PC-9 (cell line): ENCODE results near the gene ELN. TPM values are rescaled to one million over a fixed set of nuclear protein-coding genes. Genes with fewer than 3 reads are reported as not detected.

ENCODE experiments used
- BruUV-seq: library from RNA; stranded (reverse); fragments of 400-500 nt; replicated peaks from 2 replicates; lab custom pipeline; 2021; lab: Mats Ljungman, UMichigan
- CTCF ChIA-PET: fragments of 300-600 bp; sonication (Branson Sonifier 250); formaldehyde crosslinking; loops from one replicate; lab custom pipeline; 2022; ENCODE audit warnings: antibody characterized with exemption; lab: Charles Lee
- POLR2A ChIA-PET: fragments of 300-600 bp; sonication (Branson Sonifier 250); formaldehyde crosslinking; loops from one replicate; lab custom pipeline; 2022; ENCODE audit warnings: antibody characterized with exemption; ENCODE audit not compliant: unreplicated experiment; lab: Charles Lee
- DNase-seq, 2 experiments: peaks; one replicate each; pipeline versions ENCODE4 v3.0.0 to v3.0.0-alpha.2; 2015 to 2022; ENCODE audit warnings: mixed read lengths in 1 of 2
- H2AFZ ChIP-seq: fragments of 200-600 bp; sonication (generic); 2 replicates; pipeline ENCODE4 v1.8.1; 2017; ENCODE audit warnings: antibody characterized with exemption
- H3F3A ChIP-seq: fragments of 200-600 bp; sonication (generic); 2 replicates; pipeline ENCODE4 v1.8.1; 2017; ENCODE audit warnings: antibody characterized with exemption, mild to moderate bottlenecking, low read depth; ENCODE audit not compliant: insufficient read depth
- H3K27ac ChIP-seq: fragments of 200-600 bp; sonication (generic); 2 replicates; pipeline ENCODE4 v1.6.1; 2016; ENCODE audit warnings: mixed run types
- H3K27me3 ChIP-seq: fragments of 200-600 bp; sonication (generic); 2 replicates; pipeline ENCODE4 v1.6.1; 2016; ENCODE audit warnings: low read depth, mixed run types; ENCODE audit not compliant: insufficient read depth
- H3K36me3 ChIP-seq: fragments of 200-600 bp; sonication (generic); 2 replicates; pipeline ENCODE4 v1.6.1; 2016; ENCODE audit warnings: low read depth, mixed run types
- H3K4me1 ChIP-seq: fragments of 200-600 bp; sonication (generic); replicated peaks from 2 replicates; pipeline ENCODE4 v1.6.1; 2016; ENCODE audit warnings: mixed run types; ENCODE audit not compliant: insufficient read depth
- H3K4me2 ChIP-seq: fragments of 200-600 bp; sonication (generic); 2 replicates; pipeline ENCODE4 v1.6.1; 2017; ENCODE audit warnings: mixed run types
- H3K4me3 ChIP-seq: fragments of 200-600 bp; sonication (generic); 2 replicates; pipeline ENCODE4 v1.6.1; 2016; ENCODE audit warnings: mixed run types
- H3K79me2 ChIP-seq: fragments of 200-600 bp; sonication (generic); 2 replicates; pipeline ENCODE4 v1.6.1; 2017; ENCODE audit warnings: low read depth, mixed run types
- H3K9me2 ChIP-seq: fragments of 200-600 bp; sonication (generic); 2 replicates; pipeline ENCODE4 v1.8.1; 2017; ENCODE audit warnings: mild to moderate bottlenecking; ENCODE audit not compliant: insufficient read depth
- H3K9me3 ChIP-seq: fragments of 200-600 bp; sonication (generic); 2 replicates; pipeline ENCODE4 v1.8.1; 2016; ENCODE audit warnings: low read depth; ENCODE audit not compliant: insufficient read depth
- H4K20me1 ChIP-seq: fragments of 200-600 bp; sonication (generic); 2 replicates; pipeline ENCODE4 v1.8.1; 2017; ENCODE audit not compliant: insufficient read depth
- CTCF ChIP-seq: fragments of 200-600 bp; sonication (generic); conservative IDR thresholded peaks from 2 replicates; pipeline ENCODE4 v1.6.1; 2017; ENCODE audit warnings: mixed run types, antibody characterized with exemption, mild to moderate bottlenecking, moderate library complexity
- EZH2 ChIP-seq: fragments of 200-600 bp; sonication (generic); IDR thresholded peaks from 2 replicates; pipeline ENCODE4 v1.8.0; 2017; ENCODE audit warnings: antibody characterized with exemption, low read depth
- intact Hi-C: fragments of 100-400 bp; cut with micrococcal nuclease; formaldehyde crosslinking; loops from one replicate; pipeline ENCODE4 v1.10.0; 2022; ENCODE audit not compliant: unreplicated experiment
- total RNA-seq: library from RNA; stranded (reverse); gene quantifications from 2 replicates; pipeline ENCODE4 v1.2.3, GENCODE V29; 2021

ELN gene
- total RNA-seq, 1 experiment from 2014 or later, result 0.11 TPM

- peaks cover 3% of the 10 kb centered on the region; the same call in 1 of the 2 replicates for H4K20me1 ChIP-seq
- TF ChIP-seq CTCF, result no peak
- no peak for TF ChIP-seq EZH2
- ChIA-PET CTCF (no interaction called here), POLR2A (interaction anchor here (0.6 kb wide), 1 partner anchor 362 kb away, joined by 3 read pairs; no protein-coding TSS in a partner anchor)
- H3K27ac ChIP-seq, result peak overlapping the region; percentile 78
- H3K36me3 ChIP-seq, result peaks cover 19% of the 10 kb centered on the region
- no peaks in the 10 kb centered on the region for H3K9me2 ChIP-seq
- peaks cover 38% of the 10 kb centered on the region for H3K4me1 ChIP-seq
- peaks cover 6% of the 10 kb centered on the region; the same call in 1 of the 2 replicates for H3K9me3 ChIP-seq
- H3K4me3 ChIP-seq, result no peak overlapping the region
- H2AFZ ChIP-seq, result no peak overlapping the region
- no peak for DNase-seq
- intact Hi-C loops, result loop anchor here (1.0 to 5.0 kb wide), 2 partner anchors 8 to 39 kb away; no protein-coding TSS in a partner anchor
- H3K4me2 ChIP-seq, result peak overlapping the region; percentile 76
- peaks cover 50% of the 10 kb centered on the region; the same call in 1 of the 2 replicates for H3F3A ChIP-seq
- peaks cover 24% of the 10 kb centered on the region for H3K79me2 ChIP-seq
- no TSS peak for BruUV-seq
- H3K27me3 ChIP-seq, result no peaks in the 10 kb centered on the region
Observed at GRCh38 chr7:74092964-74093471, 65.0 kb downstream of the ELN start.

GRCh38 chr7:74093671-74094223 lies 65.8 kb downstream of the ELN start:
- peak overlapping the region; percentile 41; the same call in 1 of the 2 replicates for H3K4me3 ChIP-seq
- CTCF ChIA-PET, result no interaction called here
- peak in 1 of 2 experiments; percentile 72 for DNase-seq
- peaks cover 24% of the 10 kb centered on the region for H3K79me2 ChIP-seq
- POLR2A ChIA-PET, result interaction anchor here (0.6 to 0.8 kb wide), 4 partner anchors 15 to 361 kb away, joined by 3 to 13 read pairs (median 6); no protein-coding TSS in a partner anchor
- TF ChIP-seq CTCF (no peak), EZH2 (no peak)
- H2AFZ ChIP-seq, result no peak overlapping the region
- peaks cover 38% of the 10 kb centered on the region for H3K4me1 ChIP-seq
- peak overlapping the region; percentile 76 for H3K4me2 ChIP-seq
- H4K20me1 ChIP-seq, result no peaks in the 10 kb centered on the region
- no TSS peak for BruUV-seq
- peaks cover 53% of the 10 kb centered on the region; the same call in 1 of the 2 replicates for H3F3A ChIP-seq
- intact Hi-C loops, result loop anchor here (1.0 to 5.0 kb wide), 3 partner anchors 8 to 49 kb away; no protein-coding TSS in a partner anchor
- no peaks in the 10 kb centered on the region for H3K9me2 ChIP-seq
- H3K9me3 ChIP-seq, result peaks cover 6% of the 10 kb centered on the region; the same call in 1 of the 2 replicates
- peaks cover 18% of the 10 kb centered on the region for H3K36me3 ChIP-seq
- H3K27ac ChIP-seq, result peak overlapping the region; percentile 78
- H3K27me3 ChIP-seq, result no peaks in the 10 kb centered on the region

- no peaks in the 10 kb centered on the region for H3K27me3 ChIP-seq
- intact Hi-C loops, result loop anchor here (1.0 to 5.0 kb wide), 2 partner anchors 38 to 48 kb away; no protein-coding TSS in a partner anchor
- CTCF ChIA-PET, result no interaction called here
- peaks cover 50% of the 10 kb centered on the region; the same call in 1 of the 2 replicates for H3F3A ChIP-seq
- H4K20me1 ChIP-seq, result no peaks in the 10 kb centered on the region
- peaks cover 6% of the 10 kb centered on the region; the same call in 1 of the 2 replicates for H3K9me3 ChIP-seq
- peak overlapping the region; percentile 41; the same call in 1 of the 2 replicates for H3K4me3 ChIP-seq
- no TSS peak for BruUV-seq
- TF ChIP-seq CTCF, result no peak
- TF ChIP-seq EZH2, result no peak
- no peaks in the 10 kb centered on the region for H3K9me2 ChIP-seq
- peak overlapping the region; percentile 76 for H3K4me2 ChIP-seq
- POLR2A ChIA-PET, result interaction anchor here (0.6 to 0.8 kb wide), 3 partner anchors 16 to 244 kb away, joined by 3 to 13 read pairs (median 8); no protein-coding TSS in a partner anchor
- peak; percentile 92 to 94 for DNase-seq
- no peak overlapping the region for H2AFZ ChIP-seq
- H3K4me1 ChIP-seq, result peaks cover 38% of the 10 kb centered on the region
- peak overlapping the region; percentile 78 for H3K27ac ChIP-seq
- H3K36me3 ChIP-seq, result peaks cover 24% of the 10 kb centered on the region
- peaks cover 21% of the 10 kb centered on the region for H3K79me2 ChIP-seq
Observed at GRCh38 chr7:74094224-74095101, 66.5 kb downstream of the ELN start.
